ENCODE measurements around the gene RAF1.

The RAF1 gene

DNA sequence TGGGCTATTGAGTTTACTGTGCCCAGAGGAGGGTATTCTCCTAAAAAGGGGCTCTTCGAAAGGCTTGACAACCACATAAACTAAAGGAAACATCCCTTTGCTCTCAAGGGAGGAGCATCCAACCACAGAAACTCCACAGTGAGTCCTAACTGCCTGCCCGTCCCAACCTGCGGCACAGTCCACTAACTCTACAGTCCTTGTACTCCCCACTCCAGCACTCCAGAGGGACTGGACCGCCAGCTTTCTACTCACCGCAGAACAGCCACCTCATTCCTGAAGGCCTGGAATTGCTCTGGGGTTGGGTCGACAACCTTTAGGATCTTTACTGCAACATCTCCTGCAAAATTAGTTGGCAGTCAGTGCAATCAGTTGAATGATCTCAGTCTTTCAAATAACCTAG, 72.5 kb downstream of the RAF1 start:
- DNase-seq (ENCODE audit: low read depth), result no peak

DNA sequence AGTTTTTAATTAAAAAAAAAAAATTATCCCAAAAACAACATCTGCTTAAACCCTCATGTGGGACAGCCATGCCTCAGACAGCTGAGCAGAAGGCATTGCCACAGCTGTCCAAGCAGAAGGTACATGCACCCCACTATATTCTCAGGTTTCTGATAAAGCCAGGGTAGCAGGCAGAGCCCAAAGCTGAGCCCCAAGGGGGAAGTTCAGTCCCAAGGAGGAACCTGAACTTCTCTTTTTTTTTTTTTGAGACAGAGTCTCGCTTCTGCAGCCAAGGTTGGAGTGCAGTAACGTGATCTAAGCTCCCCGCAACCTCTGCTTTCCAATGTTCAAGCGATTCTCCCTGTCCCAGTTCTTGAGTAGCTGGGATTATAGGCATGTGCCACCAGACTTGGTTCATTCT, 73.8 kb downstream of the RAF1 start:
- DNase-seq (ENCODE audit: low read depth), result no peak

DNA sequence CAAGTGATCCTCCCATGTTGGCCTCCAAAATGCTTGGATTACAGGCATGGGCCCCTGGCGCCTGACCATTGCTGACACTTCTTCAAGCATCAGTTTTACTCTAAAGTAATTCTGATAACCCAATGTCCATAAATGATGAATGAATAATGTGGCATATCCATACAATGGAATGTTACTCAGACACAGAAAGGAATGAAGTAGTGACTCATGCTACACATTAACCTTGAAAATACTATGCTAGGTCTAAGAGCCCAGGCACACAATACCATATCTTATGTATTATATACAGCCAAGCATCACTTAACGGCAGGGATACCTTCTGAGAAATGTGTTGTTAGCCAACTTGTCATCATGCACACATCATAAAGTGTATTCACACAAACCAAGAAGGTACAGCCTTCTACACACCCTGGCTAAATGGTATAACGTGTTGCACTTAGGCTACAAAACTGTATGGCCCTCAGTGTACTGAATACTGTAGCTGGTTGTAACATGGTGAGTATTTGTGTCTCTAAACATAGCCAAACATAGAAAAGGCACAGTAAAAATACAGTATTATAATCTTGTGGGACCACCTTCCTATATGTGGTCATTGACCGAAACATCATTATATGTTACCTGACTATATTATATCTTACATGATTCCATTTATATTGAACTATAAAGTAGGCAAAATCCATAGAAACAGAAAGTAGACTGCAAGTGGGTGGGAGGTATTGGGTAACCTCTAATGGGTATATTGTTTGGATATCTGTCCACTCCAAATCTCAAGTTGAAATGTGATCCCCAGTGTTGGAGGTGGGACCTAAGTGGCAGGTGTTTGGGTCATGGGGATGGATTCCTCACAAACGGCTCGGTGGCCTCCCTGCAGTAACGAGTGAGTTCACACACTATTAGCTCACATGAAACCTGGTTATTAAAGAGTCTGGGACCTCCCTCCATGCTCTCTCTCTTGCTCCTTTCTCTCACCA, 75.6 kb downstream of the RAF1 start:
- no peak for DNase-seq (ENCODE audit: low read depth)

DNA sequence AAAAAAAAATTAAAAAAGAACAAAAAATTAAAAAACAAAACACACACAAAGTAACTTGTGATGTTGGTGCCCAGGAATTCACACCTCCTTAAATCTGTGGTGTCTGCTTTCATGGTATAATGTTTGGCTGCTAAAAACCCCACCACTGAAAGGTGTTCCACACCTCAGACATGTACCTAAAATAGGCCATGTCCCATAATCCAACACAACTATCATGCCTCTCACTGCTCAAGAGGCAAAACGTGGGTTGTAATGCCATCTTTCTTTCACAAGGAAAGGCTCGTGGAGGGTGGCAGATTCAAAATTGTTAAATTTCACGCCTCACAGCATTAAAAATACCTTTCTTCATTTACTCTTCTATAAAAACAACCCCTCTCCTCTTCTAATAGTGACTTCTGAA, 77.5 kb downstream of the RAF1 start:
- DNase-seq (ENCODE audit: low read depth), result no peak

DNA sequence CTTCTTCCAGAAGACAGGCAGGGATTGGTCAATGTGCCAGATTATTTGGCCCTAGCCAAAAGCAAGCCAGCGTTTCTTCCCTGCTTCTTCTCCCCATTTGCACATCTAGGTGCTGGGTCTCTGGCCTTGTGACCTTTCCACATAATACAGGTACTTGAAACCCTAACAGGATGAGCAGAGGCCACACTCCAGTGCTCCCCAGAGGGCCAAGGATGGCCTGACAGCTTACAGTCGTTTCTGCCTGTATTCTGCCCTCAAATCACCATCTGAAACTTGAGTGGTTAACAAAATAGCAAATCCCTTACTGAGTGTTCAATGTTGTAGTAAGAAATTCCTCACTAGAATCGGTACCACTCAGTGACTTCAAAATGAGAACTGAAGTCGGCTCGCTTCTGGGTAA, 77.9 kb downstream of the RAF1 start:
- no peak for DNase-seq (ENCODE audit: low read depth)

DNA sequence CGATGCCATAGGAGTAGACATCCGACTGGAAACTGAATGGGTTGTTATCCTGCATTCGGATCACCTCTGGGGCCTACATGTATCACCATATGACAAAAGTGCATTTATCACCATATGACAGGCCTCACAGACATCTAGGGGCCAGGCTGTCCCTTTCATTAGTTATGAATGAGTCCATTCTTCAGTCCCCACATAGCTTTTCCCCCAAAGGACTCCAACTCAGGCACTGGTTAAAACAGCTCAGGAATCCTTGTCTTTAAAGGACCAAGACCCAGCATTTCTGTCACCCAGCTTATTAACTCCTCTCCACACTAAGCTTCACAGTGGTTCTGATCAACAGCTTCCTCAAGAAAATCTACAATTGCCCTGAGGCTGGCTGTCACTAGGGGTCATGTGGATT, 78.7 kb downstream of the RAF1 start:
- DNase-seq (ENCODE audit: low read depth), result no peak

DNA sequence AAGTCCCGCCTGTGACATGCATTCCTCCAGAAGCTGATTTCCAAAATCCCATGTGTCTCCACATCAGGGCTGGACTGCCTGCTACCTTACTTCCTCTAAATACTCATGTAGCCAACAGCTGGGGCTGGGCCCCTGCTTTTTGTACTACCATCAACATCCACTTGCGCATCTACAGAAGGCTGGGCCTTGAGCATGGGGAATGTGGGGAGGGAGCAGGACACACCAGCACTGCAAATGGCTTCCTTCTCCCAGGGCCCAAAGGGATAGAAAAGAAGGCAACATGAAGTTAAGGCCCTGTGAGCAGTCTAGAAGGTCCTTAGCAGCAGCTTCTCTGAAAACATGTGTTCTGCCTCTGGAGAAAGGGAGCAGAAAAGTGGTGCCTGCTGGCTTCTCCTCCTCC, 79.8 kb downstream of the RAF1 start:
- DNase-seq (ENCODE audit: low read depth), result no peak

DNA sequence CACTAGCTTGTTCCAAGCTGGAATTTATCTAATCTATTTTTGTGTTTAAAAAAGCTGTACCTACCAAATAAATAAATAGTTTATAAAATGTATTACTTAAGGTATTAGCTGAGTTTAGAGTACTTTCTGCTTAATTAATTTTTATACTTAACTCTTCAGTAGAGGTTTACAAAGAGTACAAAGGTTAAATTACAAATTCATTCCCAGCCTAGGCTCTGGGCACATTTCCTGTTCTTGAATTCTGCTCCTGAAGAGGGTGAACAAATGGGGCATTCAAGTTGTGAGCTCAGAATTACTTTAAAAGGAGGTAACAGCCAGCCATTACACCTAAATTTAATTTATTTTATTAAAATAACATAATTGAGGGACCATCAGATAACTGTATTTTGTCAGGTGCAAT, 80.6 kb downstream of the RAF1 start:
- DNase-seq (ENCODE audit: low read depth), result no peak

DNA sequence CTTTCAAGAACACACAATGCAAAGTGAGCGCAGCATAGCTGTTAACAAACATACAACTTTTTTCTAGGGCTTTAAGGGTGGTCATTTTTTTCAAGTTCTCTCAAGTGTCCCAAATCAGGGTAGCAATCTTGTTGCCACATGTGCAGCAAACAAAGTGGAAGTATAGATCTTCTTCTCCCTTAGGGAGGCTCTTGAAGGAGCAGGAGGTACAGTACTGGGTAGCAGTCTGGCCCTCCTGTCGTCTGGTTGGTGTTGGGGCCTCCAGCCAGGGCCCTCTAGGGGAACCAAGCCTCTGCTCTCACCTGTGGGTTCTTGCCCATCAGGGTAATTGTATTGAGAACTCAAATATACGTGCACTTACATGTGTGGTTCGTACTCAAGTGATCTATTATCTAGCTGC, 81.2 kb downstream of the RAF1 start:
- no peak for DNase-seq (ENCODE audit: low read depth)

DNA sequence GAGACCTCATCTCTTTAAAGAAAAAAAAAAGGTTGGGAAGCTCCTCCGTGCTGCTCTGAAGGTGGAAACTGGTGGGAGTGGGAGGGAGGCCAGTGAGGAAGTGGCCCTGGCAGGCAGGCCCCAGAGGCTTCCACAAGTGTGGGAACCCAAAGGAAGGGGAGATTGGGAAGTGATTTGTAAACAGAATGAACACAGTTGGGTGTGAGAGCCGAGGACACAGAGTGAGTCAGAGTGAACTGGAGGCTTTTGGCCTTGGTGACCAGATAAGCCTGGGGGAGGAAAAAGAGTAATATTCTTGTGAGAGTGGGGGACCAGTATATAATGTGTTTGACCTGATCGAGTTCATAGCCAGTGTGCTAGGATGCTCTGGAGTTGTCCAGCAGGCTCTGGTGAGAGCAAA, 84.0 kb downstream of the RAF1 start:
- no peak for DNase-seq (ENCODE audit: low read depth)

DNA sequence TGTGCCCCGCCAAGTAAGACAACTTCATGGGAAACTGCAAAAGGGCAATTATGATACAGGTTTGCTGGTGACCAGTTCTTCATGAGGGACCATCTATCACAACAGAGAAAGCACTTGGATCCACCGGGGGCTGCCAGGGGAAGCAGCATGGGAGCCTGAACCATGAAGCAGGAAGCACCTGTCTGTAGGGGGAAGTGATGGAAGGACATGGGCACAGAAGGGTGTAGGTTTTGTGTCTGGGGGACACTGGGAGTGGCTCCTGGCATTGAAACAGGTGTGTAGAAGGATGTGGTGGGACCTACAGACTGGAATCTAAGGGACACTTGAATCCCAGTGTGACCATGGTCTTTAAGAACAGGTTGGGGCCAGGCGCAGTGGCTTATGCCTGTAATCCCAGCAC, 84.5 kb downstream of the RAF1 start:
- DNase-seq (ENCODE audit: low read depth), result no peak

DNA sequence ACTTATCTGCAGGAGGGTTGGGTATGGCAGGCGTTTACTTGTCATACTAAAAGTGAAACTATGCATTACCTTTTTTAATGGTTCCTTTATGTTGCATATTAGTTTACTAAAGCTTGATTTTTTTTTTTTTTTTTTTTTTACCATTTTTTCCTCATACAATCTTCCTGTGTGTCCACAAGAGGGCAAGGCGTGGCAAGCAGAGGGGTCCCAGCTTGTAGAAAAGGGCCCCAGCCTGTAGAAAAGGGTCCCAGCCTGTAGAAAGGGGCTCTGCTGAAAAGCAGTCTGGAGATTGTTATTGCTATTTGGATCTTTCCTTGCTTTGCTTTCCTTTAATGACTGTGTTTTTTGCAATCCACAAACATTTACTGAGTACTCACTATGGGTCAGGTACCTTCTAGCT, 85.2 kb downstream of the RAF1 start:
- no peak for DNase-seq (ENCODE audit: low read depth)

DNA sequence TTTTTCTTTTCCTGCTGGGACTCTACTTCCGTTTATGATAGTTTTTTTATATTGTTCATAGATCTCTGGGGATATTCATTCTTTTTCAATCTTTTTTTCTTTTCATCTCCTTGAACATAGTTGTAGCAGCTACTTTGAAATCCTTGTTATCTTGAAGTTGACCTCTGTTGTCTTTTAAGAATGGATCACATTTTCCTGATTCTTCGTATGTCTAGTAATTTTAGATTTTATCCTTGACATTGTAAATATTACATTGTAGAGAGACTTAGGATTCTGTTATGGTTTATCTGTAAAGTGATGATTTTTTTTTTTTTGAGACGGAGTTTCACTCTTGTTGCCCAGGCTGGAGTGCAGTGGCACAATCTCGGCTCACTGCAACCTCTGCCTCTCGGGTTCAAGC, 86.5 kb downstream of the RAF1 start:
- no peak for DNase-seq (ENCODE audit: low read depth)

DNA sequence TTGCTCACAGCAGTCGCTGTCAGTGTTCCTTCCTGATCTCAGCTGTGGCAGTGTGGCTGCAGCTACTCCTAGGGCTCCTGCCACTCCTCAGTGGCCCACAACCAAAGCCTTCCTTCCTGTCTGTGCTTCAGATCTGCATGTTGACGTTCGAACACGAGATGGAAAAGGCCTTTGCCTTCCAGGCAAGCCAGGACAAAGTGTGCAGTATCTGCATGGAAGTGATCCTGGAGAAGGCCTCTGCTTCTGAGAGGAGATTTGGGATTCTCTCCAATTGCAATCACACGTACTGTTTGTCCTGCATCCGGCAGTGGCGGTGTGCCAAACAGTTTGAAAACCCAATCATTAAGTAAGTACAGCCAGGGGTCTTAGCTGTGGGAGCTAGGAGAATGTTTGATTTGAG, 89.3 kb downstream of the RAF1 start:
- DNase-seq (ENCODE audit: low read depth), result no peak

DNA sequence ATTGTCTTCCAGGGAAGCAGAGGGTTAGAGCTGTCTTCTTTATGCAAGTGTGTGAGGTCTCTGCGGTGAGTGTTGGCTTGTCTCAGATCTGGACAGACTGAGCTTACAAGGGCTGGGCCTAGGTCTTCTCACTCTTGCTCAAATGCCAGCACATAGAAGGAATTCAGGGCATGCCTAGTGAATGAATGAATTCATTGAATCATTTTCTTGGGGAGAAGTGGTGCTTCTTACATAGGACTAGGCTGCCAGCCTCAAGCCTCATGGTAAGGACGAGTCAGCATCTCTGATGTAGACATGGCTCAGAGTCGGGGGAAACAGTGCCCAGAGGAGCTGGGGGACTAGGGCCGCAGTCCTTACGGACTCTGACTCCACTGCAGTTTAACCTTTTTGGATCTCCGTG, 89.8 kb downstream of the RAF1 start:
- DNase-seq (ENCODE audit: low read depth), result no peak

DNA sequence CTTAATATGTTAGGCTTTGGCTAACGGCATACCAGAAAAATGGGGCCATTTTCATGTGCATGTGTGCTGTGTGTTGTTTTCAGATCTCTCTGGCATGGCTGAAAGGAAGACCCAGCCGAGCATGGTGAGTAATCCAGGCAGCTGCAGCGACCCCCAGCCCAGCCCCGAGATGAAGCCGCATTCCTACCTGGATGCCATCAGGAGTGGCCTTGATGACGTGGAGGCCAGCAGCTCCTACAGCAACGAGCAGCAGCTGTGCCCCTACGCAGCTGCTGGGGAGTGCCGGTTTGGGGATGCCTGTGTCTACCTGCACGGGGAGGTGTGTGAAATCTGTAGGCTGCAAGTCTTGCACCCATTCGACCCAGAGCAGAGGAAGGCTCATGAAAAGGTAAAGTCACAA, 91.9 kb downstream of the RAF1 start:
- no peak for DNase-seq (ENCODE audit: low read depth)

DNA sequence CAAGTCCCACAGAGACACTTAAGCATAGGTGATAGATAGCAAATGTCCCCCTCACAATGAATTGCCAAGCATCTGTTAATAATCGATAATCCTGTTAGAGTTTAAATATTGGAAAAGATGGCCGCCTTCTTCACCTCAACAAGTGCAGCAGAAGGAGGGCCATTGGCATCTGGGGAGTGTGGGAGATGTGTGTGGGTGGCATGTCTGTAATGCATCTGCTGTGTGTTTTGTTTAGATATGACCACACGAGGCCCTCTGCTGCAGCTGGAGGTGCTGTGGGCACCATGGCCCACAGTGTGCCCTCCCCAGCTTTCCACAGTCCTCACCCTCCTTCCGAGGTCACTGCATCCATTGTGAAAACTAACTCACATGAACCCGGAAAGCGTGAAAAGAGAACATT, 94.1 kb downstream of the RAF1 start:
- no peak for DNase-seq (ENCODE audit: low read depth)

DNA sequence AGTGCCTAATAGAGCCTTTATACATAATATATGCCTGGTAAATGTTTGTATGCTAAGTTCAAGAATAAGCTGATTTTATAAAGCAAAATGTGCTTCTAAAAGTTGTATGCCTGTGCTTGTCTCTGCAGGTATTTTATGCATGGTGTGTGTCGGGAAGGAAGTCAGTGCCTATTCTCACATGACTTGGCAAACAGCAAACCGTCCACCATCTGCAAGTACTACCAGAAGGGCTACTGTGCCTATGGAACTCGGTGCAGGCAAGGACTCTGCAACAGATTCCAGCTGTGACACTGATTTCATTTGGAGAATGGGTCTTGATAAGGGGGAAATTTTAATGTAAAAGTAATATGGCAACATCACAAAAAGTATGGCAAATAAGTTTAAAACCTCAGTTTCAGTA, 95.2 kb downstream of the RAF1 start:
- DNase-seq (ENCODE audit: low read depth), result no peak

DNA sequence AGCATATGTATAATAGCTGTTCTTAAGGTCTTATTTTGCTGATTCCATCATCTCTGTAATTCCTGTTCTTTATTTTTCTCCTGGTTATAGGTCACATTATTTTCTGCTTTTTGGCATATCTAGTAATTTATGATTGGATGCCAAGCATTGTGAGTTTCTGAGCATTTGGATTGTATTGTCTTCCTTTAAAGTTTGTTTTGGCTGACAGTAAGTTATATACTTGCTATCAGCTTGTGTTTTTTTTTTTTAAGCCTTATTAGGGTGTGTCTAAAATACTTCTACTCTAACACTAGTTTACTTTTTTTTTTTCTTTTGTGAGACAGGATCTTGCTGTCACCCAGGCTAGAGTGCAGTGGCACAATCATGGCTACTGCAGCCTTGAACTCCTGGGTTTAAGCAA, 96.9 kb downstream of the RAF1 start:
- DNase-seq (ENCODE audit: low read depth), result no peak

DNA sequence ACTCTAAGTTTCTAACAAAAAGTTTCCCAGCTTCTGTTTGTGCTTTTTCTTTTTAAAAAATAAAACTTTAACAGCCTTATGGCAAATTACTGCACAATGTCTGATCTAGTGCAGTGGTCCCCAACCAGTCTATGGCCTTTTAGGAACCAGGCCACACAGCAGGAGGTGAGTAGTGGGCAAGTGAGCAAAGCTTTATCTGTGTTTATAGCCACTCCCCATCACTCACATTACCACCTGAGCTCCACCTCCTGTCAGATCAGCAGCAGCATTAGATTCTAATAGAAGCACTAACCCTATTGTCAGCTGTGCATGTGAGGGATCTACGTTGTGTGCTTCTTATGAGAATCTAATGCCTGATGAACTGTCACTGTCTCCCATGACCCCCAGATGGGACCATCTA, 101.5 kb downstream of the RAF1 start:
- no peak for DNase-seq (ENCODE audit: low read depth)

DNA sequence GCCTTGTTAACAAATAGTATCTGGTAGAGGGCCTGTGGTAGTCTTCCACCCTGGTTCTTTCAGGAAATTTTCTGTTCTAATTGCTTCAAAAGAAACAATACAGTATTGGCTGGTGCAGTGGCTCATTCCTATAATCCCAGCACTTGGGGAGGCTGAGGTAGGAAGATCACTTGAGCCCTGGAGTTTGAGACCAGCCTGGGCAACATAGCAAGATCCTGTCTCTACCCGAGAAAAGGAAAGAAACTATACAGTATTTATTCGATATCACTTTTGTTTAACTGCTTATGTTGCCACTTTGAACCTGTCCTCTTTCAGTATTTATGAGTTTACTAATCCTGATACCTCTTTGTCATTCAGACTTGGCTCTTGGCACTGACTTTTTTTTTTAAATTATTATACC, 102.5 kb downstream of the RAF1 start:
- DNase-seq (ENCODE audit: low read depth), result no peak

DNA sequence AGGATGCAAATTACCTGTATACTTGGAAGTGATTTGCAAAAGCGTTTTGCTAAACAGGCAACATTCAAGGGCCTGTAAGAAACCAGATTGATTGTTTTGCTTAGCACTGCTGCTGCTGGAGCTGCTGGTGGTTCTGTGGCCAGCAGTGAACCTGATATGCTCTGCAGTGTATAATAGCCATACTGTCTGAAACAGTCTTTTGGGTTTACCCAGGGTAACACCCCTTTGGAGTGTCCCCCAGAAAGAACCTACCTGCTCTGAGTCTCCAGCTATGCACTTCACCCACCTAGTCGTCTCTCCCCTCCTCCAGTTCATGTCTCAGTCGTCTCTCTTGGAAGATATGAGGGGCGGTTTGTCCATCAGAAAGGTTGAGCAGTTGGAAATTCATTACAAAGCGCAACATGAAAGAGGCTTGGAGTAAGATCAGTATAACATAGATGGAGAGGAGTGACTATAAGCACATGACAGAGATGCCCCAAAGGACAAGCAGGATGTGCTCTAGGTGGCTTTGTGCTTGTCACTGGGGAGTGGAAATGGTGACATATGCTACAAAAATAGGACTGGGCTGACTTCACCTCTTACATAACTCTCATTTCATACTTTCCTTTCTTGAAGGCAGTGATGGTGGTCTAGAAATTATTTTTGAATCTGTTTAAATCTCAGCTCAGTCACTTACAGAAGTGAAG, 103.3 kb downstream of the RAF1 start:
- no peak for DNase-seq (ENCODE audit: low read depth)

DNA sequence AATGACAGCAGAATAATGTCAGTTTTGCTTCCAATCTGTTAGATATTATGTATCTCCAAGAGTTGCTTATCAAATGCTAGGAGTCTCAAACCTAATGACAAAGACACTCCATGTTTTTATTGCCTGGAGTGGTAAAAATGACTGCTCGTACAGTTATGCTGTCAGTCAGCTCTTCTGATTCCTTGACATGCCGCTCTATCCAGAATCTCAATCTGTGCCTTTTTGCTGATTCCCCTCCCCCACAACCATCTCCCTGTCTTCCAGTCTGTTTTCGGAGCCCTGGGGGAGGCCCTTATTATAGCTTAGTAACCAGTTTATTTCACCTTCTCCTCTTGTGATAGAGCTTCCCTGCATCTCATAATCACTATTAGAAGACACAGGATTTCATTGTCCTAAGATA, 104.4 kb downstream of the RAF1 start:
- DNase-seq (ENCODE audit: low read depth), result no peak

DNA sequence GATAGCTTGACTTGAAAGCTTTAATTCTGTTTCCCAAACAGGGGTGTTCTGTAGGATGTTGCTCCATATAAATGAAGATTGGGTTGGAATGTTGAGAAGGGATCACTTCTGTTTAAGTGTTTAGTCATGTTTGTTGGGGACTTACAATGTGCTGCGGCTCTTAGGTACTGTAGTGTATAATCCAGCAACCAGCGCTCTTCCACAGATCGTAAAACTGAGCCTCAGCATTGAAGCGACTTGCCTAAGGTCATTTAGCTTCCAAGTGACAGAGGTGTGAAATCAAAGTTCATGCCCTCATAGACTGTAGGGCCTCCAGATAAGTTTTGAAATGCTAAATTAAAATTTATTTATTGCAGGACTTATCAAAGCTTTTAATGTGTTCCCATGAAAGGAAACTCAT, 105.2 kb downstream of the RAF1 start:
- DNase-seq (ENCODE audit: low read depth), result no peak

All from activated T-cell treated with anti-CD3 and anti-CD28 coated beads for 24 hours (primary cell).